ENCODE data around the gene TDRKH.
A peak's percentile ranks its signal among the peaks of the same experiment; 100 is the strongest.
"Not testable (repeated sequence)": the region's sequence is repeated elsewhere in the genome, so short reads cannot be mapped to it uniquely, and the experiment has no call there.

The TDRKH gene

DNA sequence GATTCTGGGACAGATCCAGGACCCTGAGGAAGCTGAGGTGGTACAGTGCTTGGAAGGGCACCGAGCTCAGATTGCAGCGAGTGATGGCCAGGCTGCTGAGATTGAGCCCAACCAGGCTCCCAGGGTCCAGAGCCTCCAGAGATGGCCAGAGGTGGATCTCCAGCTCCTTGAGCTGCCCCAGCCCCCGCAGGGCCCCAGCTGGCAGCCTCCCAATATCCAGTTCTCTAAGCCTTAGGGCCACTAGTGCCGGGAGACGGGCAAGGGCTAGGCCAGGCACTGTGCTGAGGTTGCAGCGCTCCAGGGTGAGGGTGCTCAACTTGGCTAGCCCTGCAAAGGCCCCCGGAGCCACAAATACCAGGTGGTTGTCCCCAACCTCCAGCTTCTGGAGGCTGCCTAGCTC is 11.5 kb upstream of the TDRKH start:
- DNase-seq = no peak

DNA sequence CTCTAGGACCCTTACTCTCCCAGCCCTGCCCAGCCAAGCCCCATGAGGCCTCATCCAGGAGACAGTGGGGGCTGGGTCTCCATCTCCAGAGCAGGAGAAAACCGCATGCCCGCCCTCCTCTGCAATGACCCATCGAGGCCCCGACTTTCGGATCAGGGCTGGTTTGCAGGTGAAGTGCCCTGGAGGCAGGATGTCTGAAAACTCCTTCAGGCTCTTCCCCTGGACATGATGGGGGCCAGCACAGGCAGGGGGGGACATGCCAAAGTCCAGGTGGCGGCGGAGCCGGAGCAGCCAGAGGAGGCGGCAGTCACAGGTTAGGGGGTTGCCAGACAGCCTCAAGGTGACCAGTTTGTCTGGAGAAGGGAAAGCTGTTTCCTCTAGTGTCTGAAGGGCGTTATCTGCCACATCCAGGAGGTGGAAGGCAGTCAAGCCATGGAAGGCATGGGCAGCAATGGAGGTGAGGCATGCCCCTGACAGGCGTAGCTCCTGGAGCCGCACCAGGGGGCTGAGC is 11.1 kb upstream of the TDRKH start:
- no peak for DNase-seq

DNA sequence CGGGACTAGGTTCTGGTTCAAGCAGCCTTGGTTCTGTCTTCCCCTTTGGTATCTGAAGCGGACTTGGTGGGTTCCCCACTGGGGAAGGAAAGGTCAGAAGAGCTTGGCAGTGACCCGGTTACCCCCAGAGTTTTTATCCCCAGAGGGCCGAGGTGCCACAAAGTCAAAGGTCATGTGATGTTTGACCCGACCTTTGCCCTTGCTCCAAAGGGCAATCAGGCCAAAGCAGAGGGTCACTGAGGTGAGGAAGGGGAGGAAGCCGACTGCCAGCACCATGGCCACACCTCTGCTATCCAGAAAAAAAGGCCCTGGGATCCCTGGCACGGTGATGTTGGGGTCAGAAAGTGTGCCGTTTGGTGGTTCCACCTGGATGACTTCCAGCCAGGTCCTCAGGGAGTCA is 10.5 kb upstream of the TDRKH start:
- DNase-seq = no peak

DNA sequence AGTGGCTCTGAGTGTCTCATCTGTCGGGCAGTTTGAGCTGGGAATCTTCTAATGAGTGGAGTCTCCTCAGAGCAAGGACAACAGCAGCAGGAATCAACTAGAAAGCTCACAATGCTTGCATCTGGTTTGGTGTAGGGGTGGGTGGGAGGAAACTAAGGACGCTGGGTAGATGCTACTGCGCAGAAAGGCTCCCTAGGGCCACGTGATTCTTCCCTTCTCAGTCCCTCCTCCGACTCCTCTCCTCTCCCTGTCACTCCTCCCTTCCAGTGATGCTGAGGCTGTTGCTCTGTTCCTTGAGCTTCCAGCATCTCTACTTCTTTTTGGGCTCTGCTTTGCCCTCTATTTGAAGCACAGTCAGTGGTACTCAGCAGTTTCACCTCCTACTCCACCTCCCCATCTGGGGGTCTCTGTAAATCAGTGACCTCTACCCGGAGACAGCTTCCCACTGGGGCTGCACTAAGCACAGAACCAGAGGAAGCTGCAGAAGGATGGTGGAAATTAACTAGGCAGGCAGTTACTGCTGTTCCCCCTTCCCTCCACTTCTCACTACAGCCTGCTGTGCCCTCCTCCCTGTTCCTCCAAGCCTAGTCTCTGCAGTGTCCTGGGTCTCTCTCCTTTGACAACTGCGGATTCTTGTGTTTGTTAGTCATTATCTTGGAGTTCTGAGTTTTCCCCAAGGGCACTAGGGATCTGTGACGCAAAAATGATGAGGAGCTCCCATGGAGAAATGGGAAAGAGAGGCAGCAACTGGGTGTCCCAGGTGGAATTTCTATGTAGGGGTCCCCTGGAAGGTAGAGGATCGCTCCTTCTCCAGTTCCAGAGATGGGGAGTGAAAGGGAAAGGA is 9.1 kb upstream of the TDRKH start:
- DNase-seq = no peak

DNA sequence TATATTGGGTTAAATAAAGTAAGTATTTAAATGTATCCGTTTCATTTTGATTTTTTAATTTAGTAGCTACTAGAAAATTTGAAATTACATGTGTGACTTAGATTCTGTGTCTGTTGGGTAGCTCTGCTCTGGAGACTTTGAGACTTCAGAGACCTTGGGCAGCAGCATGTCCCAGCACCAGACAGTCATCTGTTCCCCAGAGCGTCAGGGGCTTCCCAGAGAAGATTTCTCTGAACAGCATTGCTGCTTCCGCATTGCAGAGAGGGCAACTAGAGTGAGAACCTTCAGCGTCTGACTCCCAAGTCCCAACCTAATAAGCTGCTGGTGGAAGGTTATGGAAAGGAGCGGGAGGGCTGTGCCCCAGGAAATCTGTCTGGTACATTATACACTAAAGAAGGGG is 8.3 kb upstream of the TDRKH start:
- no peak for DNase-seq

DNA sequence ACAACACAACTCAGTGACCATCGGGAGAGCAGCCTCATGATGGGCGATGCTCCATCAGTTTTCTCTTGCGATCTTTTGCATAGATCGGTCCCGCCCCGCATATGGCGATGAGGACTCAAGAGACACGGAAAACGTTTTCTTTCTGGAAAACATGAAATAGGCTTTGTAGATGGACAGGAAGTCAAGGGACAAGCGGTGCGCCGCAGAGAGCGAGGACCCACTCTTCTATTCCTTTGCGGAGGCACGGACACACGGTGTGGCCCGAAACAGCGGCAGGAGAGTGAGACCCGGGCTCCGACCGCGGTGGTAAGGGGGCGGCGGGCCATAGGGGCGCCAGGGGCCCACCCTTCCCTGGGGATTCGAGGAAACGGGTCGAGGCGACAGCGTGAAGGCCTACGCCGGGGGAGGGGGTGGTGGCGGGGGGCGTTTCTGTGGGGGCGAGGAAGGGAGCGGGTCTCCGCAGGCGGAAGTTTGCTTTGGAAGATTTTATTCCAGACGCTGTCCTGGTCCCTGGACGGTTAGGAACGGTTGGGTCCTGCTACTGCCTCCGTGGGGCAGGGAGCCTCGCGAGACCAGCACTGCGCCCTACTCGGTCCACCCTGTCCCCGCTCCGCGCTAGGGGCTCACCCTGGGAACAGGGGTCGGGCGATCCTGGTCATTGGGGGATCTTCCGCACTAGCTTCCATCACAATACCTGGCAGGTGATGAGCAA is 796 bp upstream of the TDRKH start:
- DNase-seq = no peak

DNA sequence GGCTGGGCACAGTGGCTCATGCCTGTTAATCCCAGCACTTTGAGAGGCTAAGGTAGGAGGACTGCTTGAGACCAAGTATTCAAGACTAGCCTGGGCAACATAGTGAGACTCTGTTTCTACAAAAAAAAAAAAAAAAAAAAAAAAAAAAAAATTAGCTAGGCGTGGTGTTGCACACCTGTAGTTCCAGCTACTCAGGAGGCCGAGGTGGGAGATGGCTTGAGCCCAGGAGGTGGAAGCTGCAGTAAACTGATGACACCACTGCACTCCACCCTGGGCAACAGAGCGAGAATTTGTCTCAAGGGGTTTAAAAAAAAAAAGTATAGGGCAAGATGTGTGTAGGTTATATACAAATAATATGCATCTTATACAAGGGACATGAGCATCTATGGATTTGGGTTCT is 2.6 kb downstream of the TDRKH start:
- no peak for DNase-seq

DNA sequence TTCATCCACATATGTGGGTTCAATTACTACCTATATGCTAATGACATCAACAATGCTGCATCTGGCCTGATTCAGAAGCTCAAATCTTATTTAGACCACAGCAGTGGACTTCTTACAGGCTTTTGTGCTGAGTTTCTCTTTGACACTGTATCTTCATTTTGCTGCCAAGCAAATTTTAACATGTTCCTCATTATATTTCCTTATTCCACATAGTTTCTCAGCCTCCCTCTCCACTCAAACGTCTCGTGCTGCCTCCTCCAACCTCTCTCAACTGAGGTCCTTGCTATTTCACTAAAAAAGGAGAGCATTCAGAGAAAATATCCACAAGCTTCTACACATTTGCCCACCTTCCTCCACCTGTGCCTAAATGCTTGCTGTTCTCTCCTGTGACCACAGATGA is 6.5 kb downstream of the TDRKH start:
- DNase-seq = no peak

DNA sequence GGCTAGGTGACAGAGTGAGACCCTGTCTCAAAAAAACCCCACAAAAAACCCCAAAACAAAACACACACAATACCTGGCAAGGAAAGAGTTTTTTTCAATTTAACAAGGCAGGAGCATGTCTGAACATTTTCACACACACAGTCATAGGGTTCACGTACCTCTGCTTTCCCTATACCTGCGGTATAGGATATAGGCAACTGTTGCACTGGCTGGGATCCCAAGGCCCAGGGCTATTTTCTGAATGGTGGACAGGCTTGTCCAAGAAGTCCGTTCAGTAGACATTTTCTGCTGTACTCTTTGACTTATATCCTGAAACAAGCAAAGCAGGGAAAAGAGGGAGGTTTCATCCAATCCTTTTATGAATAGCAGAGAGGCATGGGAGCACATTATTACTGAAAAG is 7.6 kb downstream of the TDRKH start:
- DNase-seq = no peak

DNA sequence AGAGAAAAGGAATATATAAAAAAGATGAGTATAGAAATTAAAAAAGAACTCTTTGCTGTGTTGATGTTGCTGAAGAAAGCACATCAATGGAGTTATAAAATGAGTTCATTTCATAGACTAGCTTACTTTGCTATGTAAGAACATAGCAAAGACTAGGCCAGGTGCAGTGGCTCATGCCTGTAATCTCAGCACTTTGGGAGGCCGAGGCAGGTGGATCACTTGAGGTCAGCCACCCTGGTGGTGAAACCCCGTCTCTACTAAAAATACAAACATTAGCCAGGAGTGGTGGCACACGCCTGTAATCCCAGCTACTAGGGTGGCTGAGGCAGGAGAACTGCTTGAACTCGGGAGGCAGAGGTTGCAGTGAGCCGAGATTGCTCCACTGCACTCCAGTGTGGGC is 8.3 kb downstream of the TDRKH start:
- not testable (repeated sequence) for DNase-seq

DNA sequence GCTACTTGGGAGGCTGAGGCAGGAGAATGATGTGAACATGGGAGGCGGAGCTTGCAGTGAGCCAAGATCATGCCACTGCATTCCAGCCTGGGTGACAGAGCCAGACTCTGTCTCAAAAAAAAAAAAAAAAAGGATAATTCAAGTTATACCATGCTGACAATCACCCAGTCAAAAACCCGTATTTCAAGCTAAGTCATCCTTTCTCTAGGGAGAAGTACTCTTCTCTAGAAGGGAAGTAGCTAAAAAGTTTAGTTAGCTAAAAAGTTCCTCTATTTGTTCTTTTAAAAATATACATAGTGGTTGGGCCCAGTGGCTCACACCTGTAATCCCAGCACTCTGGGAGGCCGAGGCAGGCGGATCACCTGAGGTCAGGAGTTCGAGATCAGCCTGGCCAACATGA is 9.6 kb downstream of the TDRKH start:
- not testable (repeated sequence) for DNase-seq

DNA sequence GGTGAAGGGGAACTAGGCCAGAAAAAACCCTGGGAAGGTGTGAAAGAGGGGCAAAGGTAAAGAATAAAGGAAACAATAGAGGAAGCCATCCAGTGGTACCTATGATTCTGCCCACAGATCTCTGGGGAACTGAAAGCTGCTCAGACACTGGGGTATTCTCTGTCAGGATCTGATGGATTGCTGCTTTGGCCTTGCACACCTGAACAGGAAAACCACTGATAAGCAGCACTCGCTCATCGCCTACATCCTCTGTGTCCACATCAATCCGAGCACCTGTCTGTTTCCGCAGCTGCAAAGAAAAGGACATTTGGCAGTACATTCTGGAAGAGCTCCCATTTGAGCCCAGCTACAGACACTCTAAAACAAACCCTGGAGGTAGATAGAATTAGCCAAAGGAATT is 10.4 kb downstream of the TDRKH start:
- DNase-seq = no peak

DNA sequence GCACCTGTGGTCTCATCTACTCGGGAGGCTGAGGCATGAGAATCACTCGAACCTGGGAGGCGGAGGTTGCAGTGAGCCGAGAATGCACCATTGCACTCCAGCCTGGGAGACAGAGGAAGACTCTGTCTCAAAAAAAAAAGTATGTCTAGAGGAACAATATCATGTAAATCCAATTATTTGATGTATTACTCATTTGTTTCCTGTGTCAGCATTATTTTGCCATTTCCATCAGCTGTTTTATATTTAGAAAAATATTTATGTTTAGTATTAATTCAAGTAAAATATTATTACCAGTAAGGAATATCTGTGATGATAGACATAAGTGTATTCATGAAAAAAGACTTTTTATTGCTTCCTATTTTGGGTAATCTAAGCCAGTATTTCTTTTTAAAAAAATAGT is 13.0 kb downstream of the TDRKH start:
- DNase-seq = no peak

DNA sequence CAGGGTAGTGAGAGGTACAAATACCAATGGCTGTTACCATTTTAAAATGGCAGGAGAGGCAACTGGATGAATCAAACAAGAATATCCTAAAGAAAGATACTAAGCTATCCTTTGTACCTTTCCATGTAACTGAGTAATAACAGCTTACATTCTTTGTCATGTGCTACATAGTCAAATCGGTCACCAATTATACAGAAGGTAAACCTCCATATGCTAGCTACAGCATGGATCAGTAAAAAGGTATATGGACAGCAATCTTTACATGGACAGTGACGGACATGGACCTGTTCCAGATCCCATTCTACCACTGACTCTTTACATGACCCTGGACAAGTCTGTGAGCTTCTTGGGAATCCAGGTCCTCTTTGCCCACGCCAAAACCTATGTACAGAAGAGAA is 13.6 kb downstream of the TDRKH start:
- DNase-seq = no peak

DNA sequence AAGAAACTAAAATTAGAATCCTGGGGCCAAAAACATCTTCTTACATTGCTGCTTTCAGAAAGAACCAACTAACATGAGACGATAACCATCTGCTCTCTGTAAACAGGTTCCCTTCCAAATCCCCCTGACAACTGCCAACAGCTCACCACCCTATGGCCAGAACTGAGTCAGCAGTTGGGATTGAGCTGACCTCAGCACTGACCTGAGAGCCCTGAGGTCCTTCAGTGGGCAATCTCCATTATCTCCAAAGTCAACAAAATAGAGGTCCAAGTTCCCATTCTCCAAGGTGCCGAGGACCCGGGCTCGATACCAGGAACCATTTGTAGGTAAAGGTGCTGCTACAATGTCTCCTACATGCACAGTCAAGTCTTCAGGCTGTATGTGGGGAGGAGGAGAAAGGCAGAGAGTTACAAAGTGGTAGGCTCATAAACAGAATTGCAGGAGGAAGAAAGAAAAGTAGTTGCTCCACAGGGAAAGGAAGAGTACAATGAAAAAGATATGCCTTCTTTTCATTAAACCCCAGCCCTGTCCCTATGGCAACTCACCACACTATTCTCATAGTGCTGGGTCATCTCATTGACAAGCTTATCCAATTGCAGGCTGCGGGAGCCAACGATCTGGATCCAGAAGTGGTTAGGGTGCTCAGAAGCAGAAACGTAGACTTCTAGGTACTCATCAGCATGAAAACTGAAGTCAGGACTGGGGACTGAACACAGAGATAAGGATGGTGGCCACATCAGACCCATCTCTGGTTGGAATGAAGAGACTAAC is 14.2 kb downstream of the TDRKH start:
- no peak for DNase-seq

DNA sequence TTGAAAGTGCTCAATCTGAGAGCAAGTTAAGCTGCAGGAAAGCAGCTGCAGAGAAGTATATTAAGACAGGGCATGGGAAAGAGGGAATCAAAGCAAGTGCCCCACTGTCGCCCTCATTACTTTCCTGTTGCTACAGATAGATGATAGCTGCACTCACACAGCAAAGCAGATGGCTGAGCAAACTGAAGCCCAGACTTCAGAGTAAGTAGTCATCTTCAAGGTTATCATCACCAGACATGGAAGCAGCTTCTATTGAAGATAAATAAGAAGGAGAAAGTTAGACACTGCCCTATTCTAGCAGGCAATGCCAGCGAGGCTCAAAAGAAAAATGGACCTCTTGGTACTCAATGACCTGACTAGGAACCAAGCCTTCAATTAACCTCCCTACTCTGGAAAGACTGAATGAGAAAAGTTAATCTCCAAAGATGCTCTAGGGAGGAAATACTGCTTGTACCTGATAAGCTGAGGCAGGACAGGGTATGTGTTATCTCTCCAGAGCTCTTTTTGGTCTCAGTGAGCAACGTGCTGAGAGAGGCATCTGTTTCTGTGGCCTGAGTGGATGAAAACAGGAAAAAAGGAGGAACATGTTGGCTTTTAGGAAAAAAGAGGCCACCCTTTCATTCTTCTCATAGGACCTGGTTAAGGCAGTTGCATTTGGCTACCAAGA is 15.9 kb downstream of the TDRKH start:
- no peak for DNase-seq

DNA sequence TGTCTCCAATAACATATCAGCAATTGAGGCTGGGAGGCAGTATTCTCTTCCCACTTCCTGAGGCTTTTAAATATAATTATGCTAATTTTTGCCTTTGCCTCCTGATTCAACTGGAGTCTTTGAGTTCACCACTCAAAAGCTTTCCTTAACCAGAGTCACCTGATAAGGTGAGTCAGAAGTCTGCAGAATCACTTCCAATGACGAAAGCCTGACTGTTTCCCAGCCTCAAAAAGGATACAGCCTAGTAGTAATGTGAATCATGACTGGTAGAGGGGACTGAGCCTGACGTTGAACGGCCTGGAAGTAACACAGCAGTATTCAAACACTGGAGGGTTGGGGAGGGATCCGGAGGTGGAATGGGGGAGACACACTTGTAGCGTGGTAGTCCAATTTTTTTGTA is 16.6 kb downstream of the TDRKH start:
- DNase-seq = no peak

DNA sequence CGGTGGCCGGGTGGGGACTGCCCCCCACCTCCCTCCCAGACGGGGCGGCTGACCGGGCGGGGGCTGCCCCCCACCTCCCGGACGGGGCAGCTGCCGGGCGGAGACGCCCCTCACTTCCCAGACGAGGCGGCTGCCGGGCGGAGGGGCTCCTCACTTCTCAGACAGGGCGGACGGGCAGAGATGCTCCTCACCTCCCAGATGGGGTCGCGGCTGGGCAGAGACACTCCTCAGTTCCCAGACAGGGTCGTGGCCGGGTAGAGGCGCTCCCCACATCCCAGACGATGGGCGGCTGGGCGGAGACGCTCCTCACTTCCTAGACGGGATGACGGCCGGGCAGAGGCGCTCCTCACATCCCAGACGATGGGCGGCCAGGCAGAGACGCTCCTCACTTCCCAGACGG is 21.0 kb downstream of the TDRKH start:
- DNase-seq = not testable (repeated sequence)

DNA sequence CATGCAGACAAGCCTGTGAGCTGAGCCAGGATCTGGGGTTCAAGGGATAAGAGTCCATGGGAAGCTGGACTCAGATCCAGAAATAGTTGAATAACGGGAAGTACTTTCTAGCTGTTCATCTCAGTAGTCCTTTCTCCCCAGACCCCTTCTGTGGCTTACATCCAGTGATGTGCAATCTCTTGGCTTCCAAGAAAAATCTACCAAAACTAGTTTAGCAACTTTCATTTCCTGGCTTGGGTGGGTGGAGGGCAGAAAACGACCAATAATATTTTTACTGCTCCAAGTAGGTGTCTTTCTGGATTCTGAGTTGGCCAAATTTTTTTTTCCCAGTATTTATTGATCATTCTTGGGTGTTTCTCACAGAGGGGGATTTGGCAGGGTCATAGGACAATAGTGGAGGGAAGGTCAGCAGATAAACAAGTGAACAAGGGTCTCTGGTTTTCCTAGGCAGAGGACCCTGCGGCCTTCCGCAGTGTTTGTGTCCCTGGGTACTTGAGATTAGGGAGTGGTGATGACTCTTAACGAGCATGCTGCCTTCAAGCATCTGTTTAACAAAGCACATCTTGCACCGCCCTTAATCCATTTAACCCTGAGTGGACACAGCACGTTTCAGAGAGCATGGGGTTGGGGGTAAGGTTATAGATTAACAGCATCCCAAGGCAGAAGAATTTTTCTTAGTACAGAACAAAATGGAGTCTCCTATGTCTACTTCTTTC is 21.8 kb downstream of the TDRKH start:
- not testable (repeated sequence) for DNase-seq

DNA sequence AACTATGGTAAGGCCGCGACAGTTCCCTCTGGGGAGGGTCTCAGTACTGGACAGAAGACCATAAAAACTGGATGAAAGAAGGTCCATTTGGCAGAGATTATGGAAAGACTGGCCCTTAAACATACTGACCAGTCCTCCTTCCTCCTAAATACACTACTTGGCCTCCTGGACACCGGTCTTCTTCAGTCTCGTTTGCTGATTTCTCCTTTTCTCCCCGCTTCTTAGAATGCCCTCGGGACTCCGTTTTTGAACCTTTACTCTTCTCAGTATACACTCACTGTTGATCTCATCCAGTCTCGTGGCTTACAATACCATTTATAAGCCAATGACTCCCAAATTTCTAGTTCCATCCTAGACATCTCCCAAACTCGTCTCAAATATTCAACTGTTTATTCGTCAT is 26.3 kb downstream of the TDRKH start:
- DNase-seq = no peak

DNA sequence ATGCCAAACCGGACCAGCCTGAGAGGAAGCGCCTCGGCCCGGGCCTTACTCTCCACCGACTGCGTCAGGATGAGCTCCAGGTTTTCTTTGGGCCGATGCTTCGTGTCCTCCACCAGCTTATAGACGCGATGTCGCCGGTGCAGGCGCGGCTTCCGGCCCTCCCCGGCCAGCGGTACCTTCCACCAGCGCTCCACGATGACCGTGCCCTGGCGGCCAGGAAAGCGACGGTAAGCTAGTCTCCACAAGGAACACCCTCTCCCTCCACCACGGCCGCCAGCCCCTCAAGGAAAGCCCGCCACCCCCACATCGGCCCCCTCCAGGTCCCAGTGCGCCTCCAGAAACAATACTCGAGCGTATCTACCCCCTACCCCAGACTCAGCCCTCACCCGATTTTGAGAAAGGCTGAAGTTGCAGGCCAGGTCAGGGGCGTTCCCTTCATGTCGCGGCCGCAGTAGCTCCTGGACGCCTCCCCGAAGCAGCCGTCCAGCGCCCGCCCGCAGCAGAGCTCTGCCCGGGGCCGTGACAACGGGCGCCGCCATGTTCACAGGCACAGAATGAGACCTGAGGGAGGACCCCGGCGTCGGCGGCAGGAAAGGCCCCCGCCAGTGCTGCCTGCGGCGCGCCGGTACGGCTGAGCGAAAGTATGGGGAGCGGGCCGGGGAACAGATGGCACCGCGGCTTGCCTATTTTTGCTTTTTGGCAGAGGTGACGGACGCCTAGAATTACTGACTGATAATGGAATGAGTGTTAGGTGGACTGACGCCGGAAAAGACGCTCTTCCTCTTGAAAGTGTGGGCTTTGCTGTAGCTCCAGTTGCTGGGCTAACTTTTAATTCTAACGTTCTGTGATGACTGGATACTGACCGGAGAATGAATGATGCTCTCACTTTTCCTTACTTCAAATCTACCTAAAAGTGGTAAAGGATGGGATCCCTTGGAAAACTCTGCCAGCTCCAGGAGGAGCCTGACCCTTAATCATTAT is 27.1 kb downstream of the TDRKH start, which contains the start of gene MRPL9:
MRPL9 (minus strand) TSS at position 556 of the 981 bp plus-strand sequence; CDS start at position 539, 17 bp downstream.
- peak; percentile 82 to 88 for DNase-seq
